AG08395 (cell line): ENCODE data around the gene KCTD10.
A peak's percentile ranks its signal among the peaks of the same experiment; 100 is the strongest.

Experiments used
- DNase-seq: peaks from one replicate; pipeline ENCODE4 v3.0.0; 2012; ENCODE audit warnings: mixed read lengths, low spot score

The KCTD10 gene

GRCh38 chr12:109473006-109473405, 4.1 kb downstream of the KCTD10 start:
- DNase-seq: no peak

GRCh38 chr12:109469517-109469916, 7.6 kb downstream of the KCTD10 start:
- peak; percentile 71 for DNase-seq

GRCh38 chr12:109467978-109468676, 9.0 kb downstream of the KCTD10 start:
- peak; percentile 46 for DNase-seq

GRCh38 chr12:109466821-109467220, 10.3 kb downstream of the KCTD10 start:
- no peak for DNase-seq

GRCh38 chr12:109466305-109466704, 10.8 kb downstream of the KCTD10 start:
- no peak for DNase-seq

GRCh38 chr12:109464642-109465351, 12.3 kb downstream of the KCTD10 start:
- no peak for DNase-seq

GRCh38 chr12:109463756-109464155, 13.3 kb downstream of the KCTD10 start:
- DNase-seq: peak; percentile 10

GRCh38 chr12:109462868-109463692, 14.0 kb downstream of the KCTD10 start:
- DNase-seq: peak; percentile 91

- DNase-seq: peak; percentile 95
Observed at GRCh38 chr12:109461846-109462756, 15.0 kb downstream of the KCTD10 start.

GRCh38 chr12:109461049-109461845, 15.9 kb downstream of the KCTD10 start:
- no peak for DNase-seq

- no peak for DNase-seq
Observed at GRCh38 chr12:109460538-109460937, 16.6 kb downstream of the KCTD10 start.

GRCh38 chr12:109459247-109459646, 17.9 kb downstream of the KCTD10 start:
- no peak for DNase-seq

- peak; percentile 39 for DNase-seq
Observed at GRCh38 chr12:109458771-109459208, 18.3 kb downstream of the KCTD10 start.

- peak; percentile 68 for DNase-seq
Observed at GRCh38 chr12:109458086-109458485, 19.0 kb downstream of the KCTD10 start.

- DNase-seq: no peak
Observed at GRCh38 chr12:109455706-109456105, 21.4 kb downstream of the KCTD10 start.

GRCh38 chr12:109452489-109452888, 24.6 kb downstream of the KCTD10 start:
- DNase-seq: peak; percentile 10

- no peak for DNase-seq
Observed at GRCh38 chr12:109451400-109451799, 25.7 kb downstream of the KCTD10 start.

- no peak for DNase-seq
Observed at GRCh38 chr12:109450980-109451379, 26.1 kb downstream of the KCTD10 start.

GRCh38 chr12:109449845-109450532, 27.1 kb downstream of the KCTD10 start:
- no peak for DNase-seq
